ENCODE results near the gene SLC31A1.

Gene SLC31A1

DNA sequence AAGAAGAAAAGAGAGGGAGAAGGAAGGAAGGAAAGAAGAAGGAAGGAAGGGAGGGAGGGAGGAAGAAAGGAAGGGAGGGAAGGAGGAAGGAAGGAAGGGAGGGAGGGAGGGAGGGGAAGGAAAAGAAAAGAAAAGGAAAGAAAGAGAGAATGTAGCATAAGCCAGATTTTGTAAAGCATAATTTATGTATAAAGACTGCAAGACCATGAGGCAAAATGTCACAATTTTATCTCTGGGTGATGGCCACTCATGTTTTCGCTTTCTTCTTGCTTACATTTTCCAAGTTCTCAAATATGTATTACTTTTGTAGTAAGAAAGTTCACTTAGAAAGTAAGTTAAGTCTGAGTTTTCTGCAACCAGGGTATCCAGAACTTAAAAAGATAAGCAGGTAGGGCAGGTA, 85.2 kb downstream of the SLC31A1 start:
- no peak for DNase-seq (ENCODE audit: low read depth)

DNA sequence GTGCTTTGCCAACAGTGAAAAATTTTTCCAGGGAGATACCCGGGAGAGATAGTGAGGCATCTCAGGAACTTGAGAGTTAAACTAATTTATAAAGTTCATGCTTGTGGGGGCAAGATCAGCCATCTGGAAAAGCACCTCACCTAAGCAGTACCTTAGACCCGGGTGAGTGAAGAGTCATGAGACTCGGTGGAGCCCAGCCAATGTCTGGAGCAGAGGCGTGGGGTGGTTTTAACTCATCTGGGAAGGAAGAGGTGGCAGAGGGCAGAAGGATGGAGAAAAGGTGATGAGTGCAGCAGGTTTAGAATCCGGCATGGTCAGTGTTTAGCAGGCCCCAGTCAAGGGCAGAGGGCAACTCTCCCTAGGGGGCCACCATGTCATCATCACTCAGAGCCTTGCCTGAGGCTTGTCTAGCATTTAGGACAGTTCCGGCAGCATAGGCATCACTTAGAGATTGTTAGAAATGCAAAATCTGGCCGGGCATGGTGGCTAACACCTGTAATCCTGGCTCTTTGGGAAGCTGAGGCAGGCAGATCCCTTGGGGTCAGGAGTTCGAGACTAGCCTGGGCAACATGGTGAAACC, 86.1 kb downstream of the SLC31A1 start:
- DNase-seq (ENCODE audit: low read depth) = no peak

DNA sequence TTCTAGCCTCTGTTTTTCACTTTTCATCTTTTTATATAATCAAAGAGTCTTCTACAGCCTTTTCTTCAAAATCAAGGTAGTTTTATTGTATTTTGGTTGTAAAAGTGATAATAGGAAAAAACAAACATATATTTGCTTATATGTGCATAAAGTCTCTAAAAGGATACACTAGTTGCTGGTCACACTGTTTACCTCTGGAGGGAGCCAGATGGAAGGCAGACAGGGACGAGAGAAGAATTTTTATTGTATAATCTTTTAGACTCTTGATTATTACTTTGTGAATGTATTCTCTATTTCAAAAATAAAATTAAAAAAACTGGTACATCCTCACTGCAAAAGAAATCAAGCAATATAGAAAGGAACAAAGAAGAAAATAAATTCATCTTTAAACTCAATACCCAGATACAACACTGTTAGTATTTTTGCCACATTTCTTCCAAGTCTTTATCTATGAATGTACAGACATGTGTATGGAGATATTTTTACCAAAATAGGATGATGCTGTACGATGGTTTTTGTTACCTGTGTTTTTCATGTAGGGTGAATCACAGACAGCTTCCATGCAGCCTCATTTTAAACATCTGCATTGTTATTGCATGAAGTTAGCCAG, 88.0 kb downstream of the SLC31A1 start:
- DNase-seq (ENCODE audit: low read depth) = no peak

DNA sequence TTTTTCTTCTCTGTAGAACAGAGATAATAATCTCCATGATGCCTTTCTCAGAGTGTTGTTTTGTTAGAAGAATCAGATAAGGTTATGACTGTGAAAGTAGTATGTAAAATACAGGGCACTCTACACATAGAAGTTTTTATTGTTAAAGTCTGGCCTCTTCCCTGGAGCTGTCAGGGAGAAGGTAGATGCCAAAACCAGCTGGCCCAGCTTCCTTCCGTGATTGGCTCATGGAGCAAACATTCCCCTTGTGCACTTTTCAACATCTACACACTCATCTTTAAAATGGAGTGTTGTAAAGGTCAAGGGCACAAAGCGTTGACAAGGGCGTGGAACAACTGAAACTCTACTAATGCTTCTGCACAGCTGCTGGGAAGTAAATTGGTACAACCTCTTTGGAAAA, 89.2 kb downstream of the SLC31A1 start:
- no peak for DNase-seq (ENCODE audit: low read depth)

DNA sequence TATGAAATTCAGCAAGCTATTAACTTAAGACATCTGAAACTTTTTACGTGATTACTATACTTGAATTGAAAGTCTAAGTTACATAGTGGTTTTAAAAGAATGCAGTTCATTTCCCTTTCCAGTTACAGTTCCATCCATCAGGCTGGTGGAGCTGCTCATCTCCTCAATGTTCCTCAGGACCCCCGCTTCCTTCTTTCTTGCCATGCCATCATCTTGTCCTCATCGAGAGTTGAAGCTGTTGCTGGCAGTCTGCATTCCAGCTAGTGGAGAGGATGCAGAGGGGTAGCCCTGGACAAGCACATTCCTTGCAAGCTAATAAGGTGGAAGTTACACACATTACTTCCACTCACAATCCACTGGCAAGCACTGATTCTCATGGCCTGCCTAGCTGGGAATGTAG, 90.6 kb downstream of the SLC31A1 start:
- no peak for DNase-seq (ENCODE audit: low read depth)

DNA sequence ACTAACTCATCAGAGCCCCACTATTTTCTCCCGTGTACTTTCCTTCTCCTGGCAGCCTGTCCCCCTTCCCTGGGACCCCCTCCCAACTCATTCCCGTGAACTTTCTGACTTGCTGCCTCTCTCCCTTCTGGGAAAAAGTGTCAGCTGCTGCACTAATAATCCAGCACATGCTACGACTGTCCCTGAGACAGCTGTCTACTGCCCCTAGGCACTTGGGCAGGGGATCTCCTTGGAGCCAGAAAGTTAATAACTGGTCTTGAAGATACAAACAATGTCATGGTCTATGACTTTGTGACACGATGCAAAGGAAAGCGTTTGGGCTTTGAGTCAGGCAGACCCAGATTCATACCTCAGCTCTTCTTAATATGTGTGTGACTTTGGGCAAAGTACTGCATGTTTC, 91.9 kb downstream of the SLC31A1 start:
- no peak for DNase-seq (ENCODE audit: low read depth)
